Bronchial epithelial cell (primary cell): ENCODE measurements around the gene CACNA2D3. TPM values are rescaled to one million over a fixed set of nuclear protein-coding genes. Genes with fewer than 3 reads are reported as not detected.

Experiments
- DNase-seq: peaks from one replicate; pipeline ENCODE4 v3.0.0-alpha.2; 2010; ENCODE audit warnings: low read depth
- FAIRE-seq: peaks from 2 replicates; lab custom pipeline; 2011; peaks lifted over from hg19 to GRCh38; lab: Jason Lieb, UNC
- H3K27me3 ChIP-seq: 2 replicates; pipeline ENCODE4 v1.5.1; 2011; ENCODE audit warnings: low read length; ENCODE audit not compliant: control insufficient read depth, insufficient read depth
- H3K36me3 ChIP-seq: 2 replicates; pipeline ENCODE4 v1.5.1; 2011; ENCODE audit warnings: low read length; ENCODE audit not compliant: control insufficient read depth, insufficient read depth
- H3K4me3 ChIP-seq: 2 replicates; pipeline ENCODE4 v1.5.1; 2011; ENCODE audit warnings: mild to moderate bottlenecking, low read depth, low read length, control low read depth
- total RNA-seq: library from RNA; depleted of rRNA; stranded (reverse); fragments of >200 nt; gene quantifications from 2 replicates; pipeline ENCODE4 v1.2.1, GENCODE V29; 2014
- TF ChIP-seq, protein P1 (sequence below): IDR thresholded peaks from 2 replicates; pipeline ENCODE4 v1.5.1; 2011; ENCODE audit warnings: mild to moderate bottlenecking, moderate library complexity, low read length, control low read depth, inconsistent platforms; ENCODE audit not compliant: insufficient read depth, severe bottlenecking

CACNA2D3 gene
- total RNA-seq, 1 donor from 2014 or later = not detected

- TF ChIP-seq, protein P1, sequence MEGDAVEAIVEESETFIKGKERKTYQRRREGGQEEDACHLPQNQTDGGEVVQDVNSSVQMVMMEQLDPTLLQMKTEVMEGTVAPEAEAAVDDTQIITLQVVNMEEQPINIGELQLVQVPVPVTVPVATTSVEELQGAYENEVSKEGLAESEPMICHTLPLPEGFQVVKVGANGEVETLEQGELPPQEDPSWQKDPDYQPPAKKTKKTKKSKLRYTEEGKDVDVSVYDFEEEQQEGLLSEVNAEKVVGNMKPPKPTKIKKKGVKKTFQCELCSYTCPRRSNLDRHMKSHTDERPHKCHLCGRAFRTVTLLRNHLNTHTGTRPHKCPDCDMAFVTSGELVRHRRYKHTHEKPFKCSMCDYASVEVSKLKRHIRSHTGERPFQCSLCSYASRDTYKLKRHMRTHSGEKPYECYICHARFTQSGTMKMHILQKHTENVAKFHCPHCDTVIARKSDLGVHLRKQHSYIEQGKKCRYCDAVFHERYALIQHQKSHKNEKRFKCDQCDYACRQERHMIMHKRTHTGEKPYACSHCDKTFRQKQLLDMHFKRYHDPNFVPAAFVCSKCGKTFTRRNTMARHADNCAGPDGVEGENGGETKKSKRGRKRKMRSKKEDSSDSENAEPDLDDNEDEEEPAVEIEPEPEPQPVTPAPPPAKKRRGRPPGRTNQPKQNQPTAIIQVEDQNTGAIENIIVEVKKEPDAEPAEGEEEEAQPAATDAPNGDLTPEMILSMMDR = no peak
- Histone ChIP-seq H3K36me3 (no peaks in the 10 kb centered on the region), H3K4me3 (no peak overlapping the region), H3K27me3 (no peaks in the 10 kb centered on the region)
- DNase-seq = no peak
- FAIRE-seq = no peak
Measured at GRCh38 chr3:54706738-54707137, 584.4 kb downstream of the CACNA2D3 start.

GRCh38 chr3:54709785-54710184 lies 587.4 kb downstream of the CACNA2D3 start:
- Histone ChIP-seq H3K36me3 (no peaks in the 10 kb centered on the region), H3K4me3 (no peak overlapping the region), H3K27me3 (no peaks in the 10 kb centered on the region)
- TF ChIP-seq, protein P1 = no peak
- FAIRE-seq (no peak), DNase-seq (no peak)

DNA sequence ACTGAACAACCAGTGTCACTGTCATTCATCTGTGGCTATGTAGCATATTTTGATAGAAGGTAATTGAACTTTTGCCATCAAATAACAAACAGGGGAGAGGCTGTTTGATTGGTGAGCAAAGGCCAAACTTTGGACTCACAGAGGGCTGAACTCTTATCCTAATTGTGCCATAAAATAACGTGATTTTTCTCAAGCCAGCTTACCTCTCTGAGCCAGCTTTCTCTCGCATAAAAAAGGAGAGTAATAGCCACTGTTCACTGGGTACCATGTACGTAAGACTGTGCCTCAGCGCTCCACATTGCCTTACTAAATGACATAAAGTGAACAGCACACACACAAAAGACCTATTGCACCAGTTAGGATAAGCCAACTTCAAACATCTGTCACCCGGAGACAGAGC lies 588.6 kb downstream of the CACNA2D3 start:
- Histone ChIP-seq H3K36me3 (no peaks in the 10 kb centered on the region), H3K27me3 (no peaks in the 10 kb centered on the region), H3K4me3 (no peak overlapping the region)
- DNase-seq (no peak), FAIRE-seq (no peak)
- TF ChIP-seq, protein P1 = no peak

- H3K36me3 ChIP-seq = no peaks in the 10 kb centered on the region
- DNase-seq (no peak), FAIRE-seq (no peak)
- no peak overlapping the region for H3K4me3 ChIP-seq
- H3K27me3 ChIP-seq = no peaks in the 10 kb centered on the region
- TF ChIP-seq, protein P1 = no peak
Measured at GRCh38 chr3:54712539-54712938, 590.2 kb downstream of the CACNA2D3 start.

DNA sequence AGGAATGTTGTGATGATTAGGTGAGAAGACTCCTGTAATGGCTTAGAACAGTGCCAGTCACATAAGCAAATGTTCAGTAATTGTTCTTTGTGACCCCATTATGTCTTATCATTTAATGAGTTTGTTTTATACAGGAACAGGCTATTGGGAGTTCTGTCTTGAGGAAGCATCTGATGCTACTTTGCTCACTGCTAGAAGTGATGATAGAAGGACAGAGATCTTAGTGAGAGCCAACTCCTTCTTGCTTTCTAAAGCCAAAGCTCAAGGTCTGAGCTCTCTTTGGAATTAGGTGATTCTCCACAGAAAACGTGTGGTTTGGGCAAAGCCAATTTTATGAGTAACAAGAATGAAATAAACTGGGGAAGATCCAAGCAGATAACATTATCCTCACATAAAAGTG lies 590.7 kb downstream of the CACNA2D3 start:
- H3K27me3 ChIP-seq = no peaks in the 10 kb centered on the region
- no peaks in the 10 kb centered on the region for H3K36me3 ChIP-seq
- FAIRE-seq (no peak), DNase-seq (no peak)
- no peak overlapping the region for H3K4me3 ChIP-seq
- TF ChIP-seq, protein P1 = no peak

GRCh38 chr3:54713455-54713854 lies 591.1 kb downstream of the CACNA2D3 start:
- H3K4me3 ChIP-seq = no peak overlapping the region
- no peaks in the 10 kb centered on the region for H3K27me3 ChIP-seq
- TF ChIP-seq, protein P1 = no peak
- no peak for FAIRE-seq
- no peaks in the 10 kb centered on the region for H3K36me3 ChIP-seq
- no peak for DNase-seq
